ENCODE results near the gene ACTRT3.

Gene ACTRT3

GRCh38 chr3:169748670-169749069 is 20.7 kb downstream of the ACTRT3 start:
- no peak for TF ChIP-seq TCF12 (IDR thresholded peaks at IDR 0.05; ENCODE audit: low read depth)
- TF ChIP-seq YY1 (IDR thresholded peaks at IDR 0.05; ENCODE audit: low read depth) = no peak
- TF ChIP-seq EP300 (IDR thresholded peaks at IDR 0.05; ENCODE audit: borderline replicate concordance) = no peak
- TF ChIP-seq CEBPB (IDR thresholded peaks at IDR 0.05) = no peak
- no peak for TF ChIP-seq CREB1 (IDR thresholded peaks at IDR 0.05; ENCODE audit: low read depth)
- no peak for TF ChIP-seq TAF1 (IDR thresholded peaks at IDR 0.05; ENCODE audit: low read depth)

GRCh38 chr3:169746924-169747323 is 22.4 kb downstream of the ACTRT3 start:
- TF ChIP-seq TAF1 (IDR thresholded peaks at IDR 0.05; ENCODE audit: low read depth) (no peak), EGR1 (IDR thresholded peaks at IDR 0.05) (no peak), CEBPB (IDR thresholded peaks at IDR 0.05) (no peak), MAX (IDR thresholded peaks at IDR 0.05) (no peak), REST (IDR thresholded peaks at IDR 0.05; ENCODE audit: low read depth) (no peak), TCF12 (IDR thresholded peaks at IDR 0.05; ENCODE audit: low read depth) (no peak), NFIC (IDR thresholded peaks at IDR 0.05) (no peak), YY1 (IDR thresholded peaks at IDR 0.05; ENCODE audit: low read depth) (no peak), TEAD4 (IDR thresholded peaks at IDR 0.05) (no peak), EP300 (IDR thresholded peaks at IDR 0.05; ENCODE audit: borderline replicate concordance) (no peak), USF1 (IDR thresholded peaks at IDR 0.05) (no peak), CREB1 (IDR thresholded peaks at IDR 0.05; ENCODE audit: low read depth) (no peak), RAD21 (IDR thresholded peaks at IDR 0.05; ENCODE audit: low read depth) (no peak), FOXM1 (IDR thresholded peaks at IDR 0.05; ENCODE audit: borderline replicate concordance, low read depth) (no peak), ZBTB7A (IDR thresholded peaks at IDR 0.05; ENCODE audit: low read depth) (no peak)

- TF ChIP-seq RAD21 (IDR thresholded peaks at IDR 0.05; ENCODE audit: low read depth) = peak; percentile 87
- TF ChIP-seq EGR1 (IDR thresholded peaks at IDR 0.05) = no peak
- no peak for TF ChIP-seq TAF1 (IDR thresholded peaks at IDR 0.05; ENCODE audit: low read depth)
- no peak for TF ChIP-seq YY1 (IDR thresholded peaks at IDR 0.05; ENCODE audit: low read depth)
- no peak for TF ChIP-seq EP300 (IDR thresholded peaks at IDR 0.05; ENCODE audit: borderline replicate concordance)
- no peak for TF ChIP-seq CEBPB (IDR thresholded peaks at IDR 0.05)
- no peak for TF ChIP-seq CREB1 (IDR thresholded peaks at IDR 0.05; ENCODE audit: low read depth)
- TF ChIP-seq ZBTB7A (IDR thresholded peaks at IDR 0.05; ENCODE audit: low read depth) = no peak
- TF ChIP-seq REST (IDR thresholded peaks at IDR 0.05; ENCODE audit: low read depth) = no peak
Observed at GRCh38 chr3:169744366-169745054, 24.9 kb downstream of the ACTRT3 start.

GRCh38 chr3:169739067-169739466 is 30.3 kb downstream of the ACTRT3 start:
- TF ChIP-seq MAX (IDR thresholded peaks at IDR 0.05) = no peak
- TF ChIP-seq USF1 (IDR thresholded peaks at IDR 0.05) = no peak
- no peak for TF ChIP-seq TCF12 (IDR thresholded peaks at IDR 0.05; ENCODE audit: low read depth)
- no peak for TF ChIP-seq RAD21 (IDR thresholded peaks at IDR 0.05; ENCODE audit: low read depth)
- TF ChIP-seq CEBPB (IDR thresholded peaks at IDR 0.05) = no peak
- TF ChIP-seq TAF1 (IDR thresholded peaks at IDR 0.05; ENCODE audit: low read depth) = no peak
- TF ChIP-seq EGR1 (IDR thresholded peaks at IDR 0.05) = no peak
- no peak for TF ChIP-seq NFIC (IDR thresholded peaks at IDR 0.05)
- TF ChIP-seq ZBTB7A (IDR thresholded peaks at IDR 0.05; ENCODE audit: low read depth) = no peak
- TF ChIP-seq YY1 (IDR thresholded peaks at IDR 0.05; ENCODE audit: low read depth) = no peak
- TF ChIP-seq TEAD4 (IDR thresholded peaks at IDR 0.05) = no peak
- TF ChIP-seq EP300 (IDR thresholded peaks at IDR 0.05; ENCODE audit: borderline replicate concordance) = no peak
- TF ChIP-seq REST (IDR thresholded peaks at IDR 0.05; ENCODE audit: low read depth) = no peak
- TF ChIP-seq FOXM1 (IDR thresholded peaks at IDR 0.05; ENCODE audit: borderline replicate concordance, low read depth) = no peak
- no peak for TF ChIP-seq CREB1 (IDR thresholded peaks at IDR 0.05; ENCODE audit: low read depth)
